Suprapubic skin (tissue), 4 donors: ENCODE data around the gene ADGRA1. TPM values are rescaled to one million over a fixed set of nuclear protein-coding genes. Genes with fewer than 3 reads are reported as not detected.

Experiments used
- DNase-seq, 2 donors: peaks; one replicate each; pipeline ENCODE4 v3.0.0-alpha.2; 2019; ENCODE audit warnings: low spot score in 2 of 2
- H3K27ac ChIP-seq: fragments of 200-600 bp; sonication (generic); one replicate; pipeline ENCODE4 v1.5.1; 2019
- H3K27me3 ChIP-seq: fragments of 200-600 bp; sonication (generic); one replicate; pipeline ENCODE4 v1.5.1; 2019
- H3K36me3 ChIP-seq: fragments of 200-600 bp; sonication (generic); one replicate; pipeline ENCODE4 v1.5.1; 2019
- H3K4me1 ChIP-seq: fragments of 200-600 bp; sonication (generic); one replicate; pipeline ENCODE4 v1.5.1; 2019
- H3K4me3 ChIP-seq: fragments of 200-600 bp; sonication (generic); one replicate; pipeline ENCODE4 v1.5.1; 2019; ENCODE audit warnings: mild to moderate bottlenecking
- H3K9me3 ChIP-seq: fragments of 200-600 bp; sonication (generic); one replicate; pipeline ENCODE4 v1.5.1; 2019
- CTCF ChIP-seq, 2 donors: fragments of 200-600 bp in 1 of 2; fragments of 450-650 bp in 1 of 2; sonication (generic) in 1 of 2; IDR thresholded peaks; one replicate each; pipeline ENCODE4 v1.5.1; 2016 to 2019; ENCODE audit warnings: antibody characterized with exemption in 2 of 2, mild to moderate bottlenecking in 1 of 2, moderate library complexity in 1 of 2
- EP300 ChIP-seq: sonication (generic); formaldehyde crosslinking; IDR thresholded peaks from one replicate; pipeline ENCODE4 v1.6.1; 2017; ENCODE audit warnings: antibody characterized with exemption
- POLR2A ChIP-seq, 2 donors: fragments of 450-650 bp; IDR thresholded peaks; one replicate each; pipeline ENCODE4 v1.6.1; 2017; ENCODE audit warnings: antibody characterized with exemption in 2 of 2, mild to moderate bottlenecking in 2 of 2, moderate library complexity in 2 of 2
- POLR2AphosphoS5 ChIP-seq, 3 donors: sonication (generic); formaldehyde crosslinking; IDR thresholded peaks; one replicate each; pipeline ENCODE4 v1.6.1; 2017; ENCODE audit warnings: antibody characterized with exemption in 3 of 3
- WGBS: methylation state at CpG from one replicate; pipeline ENCODE4 v1.1.5; 2018; 5-methylcytosine and 5-hydroxymethylcytosine counted together
- total RNA-seq, 4 donors: library from RNA; depleted of rRNA; stranded (reverse); fragments of >200 nt; gene quantifications; one replicate each; pipeline ENCODE4 v1.1.0, GENCODE V29; 2016

ADGRA1 gene
- total RNA-seq, 4 donors from 2014 or later, result not detected

- Histone ChIP-seq H3K27ac (no peak overlapping the region), H3K27me3 (peaks cover 35% of the 10 kb centered on the region), H3K36me3 (no peaks in the 10 kb centered on the region), H3K9me3 (no peaks in the 10 kb centered on the region), H3K4me1 (no peaks in the 10 kb centered on the region), H3K4me3 (no peak overlapping the region)
- peak; percentile 44 to 76 for DNase-seq
- no peak for TF ChIP-seq POLR2AphosphoS5 (IDR thresholded peaks at IDR 0.05)
- TF ChIP-seq EP300, result no peak
- TF ChIP-seq CTCF (IDR thresholded peaks at IDR 0.05), result no peak
- no peak for TF ChIP-seq POLR2A (IDR thresholded peaks at IDR 0.05)
- WGBS, result 91% methylated on average over 49 of the region's 66 CpGs
These were observed 79.3 kb downstream of the ADGRA1 start for GRCh38 chr10:133166828-133167692.

- H3K4me1 ChIP-seq, result no peaks in the 10 kb centered on the region
- H3K9me3 ChIP-seq, result no peaks in the 10 kb centered on the region
- DNase-seq, result peak; percentile 30 to 76
- no peaks in the 10 kb centered on the region for H3K36me3 ChIP-seq
- no peak overlapping the region for H3K4me3 ChIP-seq
- TF ChIP-seq EP300 (no peak), CTCF (IDR thresholded peaks at IDR 0.05) (no peak), POLR2A (IDR thresholded peaks at IDR 0.05) (no peak), POLR2AphosphoS5 (IDR thresholded peaks at IDR 0.05) (no peak)
- 85% methylated on average over 32 of the region's 37 CpGs for WGBS
- no peak overlapping the region for H3K27ac ChIP-seq
- H3K27me3 ChIP-seq, result peaks cover 26% of the 10 kb centered on the region
These were observed 80.2 kb downstream of the ADGRA1 start for GRCh38 chr10:133167693-133168616.

GRCh38 chr10:133168617-133169031, 80.9 kb downstream of the ADGRA1 start:
- WGBS, result 88% methylated on average over 3 of the region's 14 CpGs
- Histone ChIP-seq H3K4me3 (no peak overlapping the region), H3K36me3 (no peaks in the 10 kb centered on the region), H3K9me3 (no peaks in the 10 kb centered on the region), H3K27ac (no peak overlapping the region), H3K27me3 (peaks cover 19% of the 10 kb centered on the region), H3K4me1 (no peaks in the 10 kb centered on the region)
- DNase-seq, result peak in 1 of 2 donors; percentile 63
- TF ChIP-seq CTCF (IDR thresholded peaks at IDR 0.05) (no peak), POLR2AphosphoS5 (IDR thresholded peaks at IDR 0.05) (no peak), POLR2A (IDR thresholded peaks at IDR 0.05) (no peak), EP300 (no peak)

- no peaks in the 10 kb centered on the region for H3K36me3 ChIP-seq
- TF ChIP-seq POLR2AphosphoS5 (IDR thresholded peaks at IDR 0.05) (no peak), POLR2A (IDR thresholded peaks at IDR 0.05) (no peak), CTCF (IDR thresholded peaks at IDR 0.05) (no peak), EP300 (no peak)
- peaks cover 12% of the 10 kb centered on the region for H3K27me3 ChIP-seq
- peak in 1 of 2 donors; percentile 68 for DNase-seq
- 98% methylated on average over 29 of the region's 30 CpGs for WGBS
- no peaks in the 10 kb centered on the region for H3K9me3 ChIP-seq
- H3K27ac ChIP-seq, result no peak overlapping the region
- H3K4me3 ChIP-seq, result no peak overlapping the region
- no peaks in the 10 kb centered on the region for H3K4me1 ChIP-seq
These were observed 81.6 kb downstream of the ADGRA1 start for GRCh38 chr10:133169173-133169947.
